IMR-90 (cell line): ENCODE measurements around the gene PDCD10. TPM values are rescaled to one million over a fixed set of nuclear protein-coding genes. Genes with fewer than 3 reads are reported as not detected.

Experiments used
- ATAC-seq: fragments of 200-7000 bp; cut with Tn5 transposase; 2 replicates; pipeline ENCODE4 v1.9.1; 2020; ENCODE audit warnings: low read depth, mild to moderate bottlenecking, moderate library complexity
- BruUV-seq: library from RNA; stranded (reverse); fragments of 400-500 nt; replicated peaks from 2 replicates; lab custom pipeline; 2021; lab: Mats Ljungman, UMichigan
- CTCF ChIA-PET: fragments of 300-600 bp; formaldehyde crosslinking; extraction: SDS; loops from one replicate; lab custom pipeline; 2021; ENCODE audit warnings: antibody characterized with exemption; lab: Yijun Ruan, JAX
- POLR2A ChIA-PET: fragments of 300-600 bp; sonication (Branson Sonifier 250); formaldehyde crosslinking; loops from one replicate; lab custom pipeline; 2022; ENCODE audit warnings: antibody characterized with exemption; ENCODE audit not compliant: unreplicated experiment; lab: Charles Lee
- DNase-seq: peaks from one replicate; pipeline ENCODE4 v3.0.0; 2013
- H2AFZ ChIP-seq: replicated peaks from 2 replicates; pipeline ENCODE3; 2013; ENCODE audit warnings: low read length, mild to moderate bottlenecking; ENCODE audit not compliant: poor library complexity
- H2AK5ac ChIP-seq: 2 replicates; pipeline ENCODE4 v1.6.1; 2013; ENCODE audit warnings: low read depth, low read length, inconsistent platforms
- H2AK9ac ChIP-seq: replicated peaks from 2 replicates; pipeline ENCODE3; 2013; ENCODE audit warnings: mild to moderate bottlenecking, low read depth, low read length, moderate library complexity; ENCODE audit not compliant: poor library complexity
- H2BK120ac ChIP-seq: 2 replicates; pipeline ENCODE4 v1.6.1; 2013; ENCODE audit warnings: low read depth, low read length, inconsistent platforms
- H2BK15ac ChIP-seq: 3 replicates; pipeline ENCODE4 v1.6.1; 2013; ENCODE audit warnings: low read depth, low read length, inconsistent platforms
- H2BK20ac ChIP-seq: 2 replicates; pipeline ENCODE4 v1.6.1; 2013; ENCODE audit warnings: low read depth, mild to moderate bottlenecking, inconsistent platforms, low read length, moderate library complexity
- H2BK5ac ChIP-seq: 2 replicates; pipeline ENCODE4 v1.6.1; 2013; ENCODE audit warnings: mild to moderate bottlenecking, low read depth, low read length, inconsistent platforms; ENCODE audit not compliant: poor library complexity, severe bottlenecking
- H3K14ac ChIP-seq: replicated peaks from 2 replicates; pipeline ENCODE4 v1.6.1; 2013; ENCODE audit warnings: low read depth, low read length, inconsistent platforms
- H3K18ac ChIP-seq: 2 replicates; pipeline ENCODE4 v1.6.1; 2013; ENCODE audit warnings: low read depth, low read length, control low read depth
- H3K23ac ChIP-seq: 2 replicates; pipeline ENCODE4 v1.6.1; 2013; ENCODE audit warnings: low read depth, low read length, inconsistent platforms
- H3K27ac ChIP-seq: 2 replicates; pipeline ENCODE4 v1.5.1; 2013; ENCODE audit warnings: mild to moderate bottlenecking, control low read depth, low read length; ENCODE audit not compliant: insufficient read depth
- H3K27me3 ChIP-seq: 2 replicates; pipeline ENCODE4 v1.6.1; 2013; ENCODE audit warnings: low read length; ENCODE audit not compliant: control insufficient read depth, insufficient read depth
- H3K36me3 ChIP-seq: 2 replicates; pipeline ENCODE4 v1.6.1; 2013; ENCODE audit warnings: low read length, mixed read lengths; ENCODE audit not compliant: control insufficient read depth, insufficient read depth
- H3K4ac ChIP-seq: 2 replicates; pipeline ENCODE4 v1.6.1; 2013; ENCODE audit warnings: low read depth, low read length, inconsistent platforms
- H3K4me1 ChIP-seq: 2 replicates; pipeline ENCODE4 v1.6.1; 2013; ENCODE audit warnings: low read length, mixed read lengths; ENCODE audit not compliant: control insufficient read depth, insufficient read depth
- H3K4me2 ChIP-seq: 2 replicates; pipeline ENCODE4 v1.6.1; 2013; ENCODE audit warnings: low read depth, mild to moderate bottlenecking, control low read depth, low read length, moderate library complexity
- H3K4me3 ChIP-seq: 2 replicates; pipeline ENCODE4 v1.5.1; 2013; ENCODE audit warnings: low read depth, mild to moderate bottlenecking, control low read depth, low read length, moderate library complexity; ENCODE audit not compliant: insufficient read depth
- H3K56ac ChIP-seq: 2 replicates; pipeline ENCODE4 v1.6.1; 2013; ENCODE audit warnings: low read length, inconsistent platforms; ENCODE audit not compliant: insufficient read depth; ENCODE audit errors: extremely low read depth
- H3K79me1 ChIP-seq, 2 experiments: 2 replicates each; pipeline ENCODE4 v1.6.1; 2013; ENCODE audit warnings: low read length in 2 of 2, inconsistent platforms in 1 of 2, low read depth in 1 of 2
- H3K9ac ChIP-seq: 2 replicates; pipeline ENCODE4 v1.6.1; 2013; ENCODE audit warnings: low read depth, low read length, control low read depth
- H3K9me1 ChIP-seq: 2 replicates; pipeline ENCODE4 v1.6.1; 2013; ENCODE audit warnings: low read length, inconsistent platforms; ENCODE audit not compliant: insufficient read depth
- H3K9me3 ChIP-seq: 2 replicates; pipeline ENCODE4 v1.6.1; 2013; ENCODE audit warnings: low read length; ENCODE audit not compliant: control insufficient read depth, insufficient read depth
- H4K20me1 ChIP-seq: 2 replicates; pipeline ENCODE4 v1.6.1; 2013; ENCODE audit warnings: low read length, inconsistent platforms; ENCODE audit not compliant: insufficient read depth
- H4K5ac ChIP-seq: 2 replicates; pipeline ENCODE4 v1.6.1; 2013; ENCODE audit warnings: mild to moderate bottlenecking, low read depth, low read length, control low read depth
- H4K8ac ChIP-seq, 2 experiments: 2 replicates each; pipeline ENCODE4 v1.6.1; 2013; ENCODE audit warnings: low read depth in 2 of 2, low read length in 2 of 2, control low read depth in 1 of 2, inconsistent platforms in 1 of 2
- H4K91ac ChIP-seq: 2 replicates; pipeline ENCODE4 v1.6.1; 2013; ENCODE audit warnings: low read depth, low read length, inconsistent platforms; ENCODE audit not compliant: insufficient read depth
- BHLHE40 ChIP-seq: fragments of 150-350 bp; IDR thresholded peaks from 2 replicates; pipeline ENCODE4 v1.6.1; 2016; ENCODE audit warnings: mild to moderate bottlenecking, low read depth, low read length
- CEBPB ChIP-seq: IDR thresholded peaks from 2 replicates; pipeline ENCODE4 v1.6.1; 2012; ENCODE audit warnings: low read depth, low read length, improper control_type of control experiment
- CHD1 ChIP-seq: IDR thresholded peaks from 2 replicates; pipeline ENCODE4 v1.6.1; 2012; ENCODE audit warnings: low read depth, low read length, improper control_type of control experiment
- CTCF ChIP-seq: conservative IDR thresholded peaks from 2 replicates; pipeline ENCODE4 v1.5.1; 2012; ENCODE audit warnings: mild to moderate bottlenecking, low read depth, low read length, improper control_type of control experiment
- ELK1 ChIP-seq: fragments of 150-350 bp; IDR thresholded peaks from 2 replicates; pipeline ENCODE4 v1.6.1; 2016; ENCODE audit warnings: low read depth, mild to moderate bottlenecking, low read length, moderate library complexity, borderline replicate concordance
- MAFK ChIP-seq: IDR thresholded peaks from 2 replicates; pipeline ENCODE4 v1.6.1; 2012; ENCODE audit warnings: low read depth, low read length, improper control_type of control experiment
- NFE2L2 ChIP-seq: fragments of 150-350 bp; IDR thresholded peaks from 2 replicates; pipeline ENCODE4 v1.6.1; 2016; ENCODE audit warnings: low read depth, mild to moderate bottlenecking, low read length
- POLR2A ChIP-seq: IDR thresholded peaks from 2 replicates; pipeline ENCODE4 v1.6.1; 2012; ENCODE audit warnings: mild to moderate bottlenecking, low read depth, low read length
- RAD21 ChIP-seq: IDR thresholded peaks from 2 replicates; pipeline ENCODE4 v1.6.1; 2012; ENCODE audit warnings: low read length, improper control_type of control experiment
- SMC3 ChIP-seq: fragments of 150-350 bp; IDR thresholded peaks from 2 replicates; pipeline ENCODE4 v1.6.1; 2016; ENCODE audit warnings: low read depth, mild to moderate bottlenecking, antibody characterized with exemption, low read length, moderate library complexity
- USF2 ChIP-seq: fragments of 150-350 bp; IDR thresholded peaks from 2 replicates; pipeline ENCODE4 v1.6.1; 2017; ENCODE audit warnings: mild to moderate bottlenecking, antibody characterized with exemption, low read length, low read depth
- dilution Hi-C: fragments of 300-500 bp; cut with HindIII; formaldehyde crosslinking; loops from one replicate; pipeline ENCODE4 v1.14.3; 2018; ENCODE audit warnings: low sequenced_read_pairs; ENCODE audit not compliant: unreplicated experiment
- in situ Hi-C: fragments of 300-500 bp; cut with MboI; formaldehyde crosslinking; loops from 3 replicates; pipeline ENCODE4 v1.14.3; 2019; ENCODE audit warnings: low sequenced_read_pairs, inconsistent platforms, mixed read lengths
- intact Hi-C: fragments of 100-400 bp; cut with micrococcal nuclease; formaldehyde crosslinking; loops from 2 replicates; pipeline ENCODE4 v1.10.0; 2022
- polyA plus RNA-seq, 3 experiments: library from polyadenylated mRNA; depleted of rRNA; stranded (reverse); fragments of >200 nt; gene quantifications; 2 replicates each; pipeline ENCODE4 v1.2.3, GENCODE V29; 2012; ENCODE audit warnings: low replicate concordance in 1 of 3
- total RNA-seq: library from RNA; depleted of rRNA; stranded (reverse); fragments of >200 nt; gene quantifications from 2 replicates; pipeline ENCODE4 v1.2.3, GENCODE V29; 2012

PDCD10 gene
- total and polyA plus RNA-seq, 2 of the 4 experiments (the other 2 are of a cell fraction), result 36.7 to 47.3 TPM

- no peak overlapping the region for H3K23ac ChIP-seq
- H3K27me3 ChIP-seq, result no peaks in the 10 kb centered on the region
- H3K56ac ChIP-seq, result no peak overlapping the region
- H3K27ac ChIP-seq, result no peak overlapping the region
- intact Hi-C loops (no loop called here), dilution Hi-C loops (no loop called here), in situ Hi-C loops (no loop called here)
- no TSS peak for BruUV-seq
- H2BK120ac ChIP-seq, result no peak overlapping the region
- no peaks in the 10 kb centered on the region for H3K9me3 ChIP-seq
- H3K4me2 ChIP-seq, result no peak overlapping the region
- POLR2A ChIA-PET, result no interaction called here
- no peaks in the 10 kb centered on the region for H4K20me1 ChIP-seq
- TF ChIP-seq RAD21, result no peak
- TF ChIP-seq CTCF, result no peak
- no peak for TF ChIP-seq CEBPB
- TF ChIP-seq CHD1, result no peak
- no peak for TF ChIP-seq BHLHE40
- no peak for TF ChIP-seq POLR2A
- no peak for TF ChIP-seq ELK1
- TF ChIP-seq USF2, result no peak
- TF ChIP-seq NFE2L2, result no peak
- TF ChIP-seq MAFK, result no peak
- TF ChIP-seq SMC3, result no peak
- H3K4ac ChIP-seq, result no peak overlapping the region
- no peak for ATAC-seq
- H4K5ac ChIP-seq, result no peak overlapping the region
- H4K91ac ChIP-seq, result no peak overlapping the region
- no peak overlapping the region for H2BK5ac ChIP-seq
- no peak overlapping the region for H2BK20ac ChIP-seq
- no peak overlapping the region for H3K18ac ChIP-seq
- no peaks in the 10 kb centered on the region for H3K9me1 ChIP-seq
- H2AFZ ChIP-seq, result no peak overlapping the region
- H3K4me1 ChIP-seq, result no peaks in the 10 kb centered on the region
- H3K14ac ChIP-seq, result no peak overlapping the region
- no peak overlapping the region for H2BK15ac ChIP-seq
- no peak overlapping the region for H2AK5ac ChIP-seq
- H3K4me3 ChIP-seq, result no peak overlapping the region
- DNase-seq, result no peak
- no peak overlapping the region for H2AK9ac ChIP-seq
- H3K79me1 ChIP-seq, result no peaks in the 10 kb centered on the region
- H3K9ac ChIP-seq, result no peak overlapping the region
- no peaks in the 10 kb centered on the region for H3K36me3 ChIP-seq
- CTCF ChIA-PET, result no interaction called here
- no peak overlapping the region for H4K8ac ChIP-seq
Observed at GRCh38 chr3:167754049-167754448, 19.4 kb upstream of the PDCD10 start.
